ENCODE results near the gene WDR45B. TPM values are rescaled to one million over a fixed set of nuclear protein-coding genes. Genes with fewer than 3 reads are reported as not detected.
"Not testable (repeated sequence)": the region's sequence is repeated elsewhere in the genome, so short reads cannot be mapped to it uniquely, and the experiment has no call there.

The WDR45B gene
- total RNA-seq, 4 donors from 2014 or later: 68.1 to 108 (median 83.6) TPM

GRCh38 chr17:82582709-82583108, 65.5 kb downstream of the WDR45B start:
- in situ Hi-C loops (cut with MboI; ENCODE audit: low pct_ligation_motif_present in 1 of 4, low pct_unique_long_range_greater_than_20kb in 1 of 4, low sequenced_read_pairs in 3 of 4) (no loop called here), intact Hi-C loops (cut with DNase I; ENCODE audit: low total_unique reads) (no loop called here)
- H3K4me1 ChIP-seq: peaks cover 0 to 14% (median 6%) of the 10 kb centered on the region in 4 donors
- no peak overlapping the region for H3K27ac ChIP-seq
- peaks cover 0 to 19% (median 9%) of the 10 kb centered on the region in 4 donors for H3K36me3 ChIP-seq
- 90 to 96% methylated on average over 10 to 11 of the region's 11 CpGs for WGBS, 2 donors (ENCODE audit: low coverage in 1 of 2)
- no peak overlapping the region for H3K4me3 ChIP-seq
- H3K27me3 ChIP-seq: no peaks in the 10 kb centered on the region
- TF ChIP-seq POLR2A (IDR thresholded peaks at IDR 0.05): no peak
- no peak for TF ChIP-seq CTCF (IDR thresholded peaks at IDR 0.05)
- TF ChIP-seq POLR2AphosphoS5 (IDR thresholded peaks at IDR 0.05): no peak
- no peaks in the 10 kb centered on the region for H3K9me3 ChIP-seq
- DNase-seq: no peak

GRCh38 chr17:82582213-82582612, 66.0 kb downstream of the WDR45B start:
- no peak for DNase-seq
- no peak for TF ChIP-seq POLR2A (IDR thresholded peaks at IDR 0.05)
- no peak for TF ChIP-seq EP300 (IDR thresholded peaks at IDR 0.05; ENCODE audit: low read depth)
- Histone ChIP-seq H3K9me3 (no peaks in the 10 kb centered on the region), H3K27me3 (no peaks in the 10 kb centered on the region), H3K36me3 (peaks cover 0 to 14% (median 6%) of the 10 kb centered on the region in 4 donors), H3K4me1 (peaks cover 0 to 19% (median 11%) of the 10 kb centered on the region in 4 donors), H3K4me3 (no peak overlapping the region), H3K27ac (no peak overlapping the region)
- in situ Hi-C loops (cut with MboI; ENCODE audit: low pct_ligation_motif_present in 1 of 4, low pct_unique_long_range_greater_than_20kb in 1 of 4, low sequenced_read_pairs in 3 of 4): no loop called here
- intact Hi-C loops (cut with DNase I; ENCODE audit: low total_unique reads): no loop called here
- WGBS, 2 donors (ENCODE audit: low coverage in 1 of 2): 88% methylated on average over 1 to 6 of the region's 8 CpGs

GRCh38 chr17:82579969-82580368, 68.3 kb downstream of the WDR45B start:
- H3K4me1 ChIP-seq: peaks cover 0 to 17% (median 15%) of the 10 kb centered on the region in 4 donors
- H3K9me3 ChIP-seq; in situ Hi-C loops (cut with MboI; ENCODE audit: low pct_ligation_motif_present in 1 of 4, low pct_unique_long_range_greater_than_20kb in 1 of 4, low sequenced_read_pairs in 3 of 4); H3K27ac ChIP-seq; intact Hi-C loops (cut with DNase I; ENCODE audit: low total_unique reads); DNase-seq; H3K4me3 ChIP-seq; H3K27me3 ChIP-seq; H3K36me3 ChIP-seq: not testable (repeated sequence)
- WGBS, 2 donors (ENCODE audit: low coverage in 1 of 2): 93% methylated on average over 4 of the region's 4 CpGs; no CpG with 5 or more reads in 1 of the 2 donors

- intact Hi-C loops (cut with DNase I; ENCODE audit: low total_unique reads): no loop called here
- H3K27ac ChIP-seq: peak overlapping the region; percentile 70 to 74 (median 72)
- H3K27me3 ChIP-seq: no peaks in the 10 kb centered on the region
- H3K4me1 ChIP-seq: peaks cover 0 to 17% (median 13%) of the 10 kb centered on the region in 4 donors
- DNase-seq: peak; percentile 74
- in situ Hi-C loops (cut with MboI; ENCODE audit: low pct_ligation_motif_present in 1 of 4, low pct_unique_long_range_greater_than_20kb in 1 of 4, low sequenced_read_pairs in 3 of 4): no loop called here
- H3K9me3 ChIP-seq: no peaks in the 10 kb centered on the region
- H3K4me3 ChIP-seq: no peak overlapping the region
- TF ChIP-seq POLR2AphosphoS5 (IDR thresholded peaks at IDR 0.05) (no peak), EP300 (IDR thresholded peaks at IDR 0.05; ENCODE audit: low read depth) (no peak), POLR2A (IDR thresholded peaks at IDR 0.05) (no peak), CTCF (IDR thresholded peaks at IDR 0.05) (no peak)
- H3K36me3 ChIP-seq: peaks cover 0 to 4% (median under 1%) of the 10 kb centered on the region in 4 donors
- WGBS, 2 donors (ENCODE audit: low coverage in 1 of 2): 57 to 64% methylated on average over 1 to 18 of the region's 18 CpGs
Observed at GRCh38 chr17:82577300-82577699, 70.9 kb downstream of the WDR45B start.

- 93 to 100% methylated on average over 2 to 22 of the region's 52 CpGs for WGBS, 2 donors (ENCODE audit: low coverage in 1 of 2)
- H3K4me3 ChIP-seq; H3K27me3 ChIP-seq; H3K27ac ChIP-seq; H3K9me3 ChIP-seq; in situ Hi-C loops (cut with MboI; ENCODE audit: low pct_ligation_motif_present in 1 of 4, low pct_unique_long_range_greater_than_20kb in 1 of 4, low sequenced_read_pairs in 3 of 4); DNase-seq; intact Hi-C loops (cut with DNase I; ENCODE audit: low total_unique reads): not testable (repeated sequence)
- Histone ChIP-seq H3K4me1 (peaks cover 0 to 17% (median 13%) of the 10 kb centered on the region in 4 donors), H3K36me3 (peaks cover 0 to 15% (median 4%) of the 10 kb centered on the region in 4 donors)
Observed at GRCh38 chr17:82575581-82576221, 72.5 kb downstream of the WDR45B start.
